K562 (cell line): Measurements from ENCODE around the gene PITPNM3. TPM values are rescaled to one million over a fixed set of nuclear protein-coding genes. Genes with fewer than 3 reads are reported as not detected.

Experiments
- ATAC-seq: fragments of 200-7000 bp; cut with Tn5 transposase; 3 replicates; pipeline ENCODE4 v1.9.1; 2020; ENCODE audit warnings: moderate library complexity
- BruUV-seq: library from RNA; stranded (reverse); fragments of 400-500 nt; replicated peaks from 2 replicates; lab custom pipeline; 2021; lab: Mats Ljungman, UMichigan
- CTCF ChIA-PET: fragments of 300-600 bp; formaldehyde crosslinking; extraction: SDS; loops from one replicate; lab custom pipeline; 2021; ENCODE audit warnings: low intra/inter-chr PET ratio; lab: Yijun Ruan, JAX
- POLR2A ChIA-PET: fragments of 300-600, 350-650 bp; sonication (Branson Sonifier 250); formaldehyde crosslinking; extraction: SDS; loops from one replicate; lab custom pipeline; 2021; ENCODE audit warnings: antibody characterized with exemption, inconsistent platforms; lab: Yijun Ruan, JAX
- DNase-seq, 4 experiments: peaks; one replicate each; pipeline versions ENCODE4 v3.0.0 to v3.0.0-alpha.2; 2011 to 2018; ENCODE audit warnings: low spot score in 3 of 4, mixed read lengths in 3 of 4; ENCODE audit errors: extremely low read depth in 1 of 4
- FAIRE-seq: peaks from 2 replicates; lab custom pipeline; 2011; peaks lifted over from hg19 to GRCh38; lab: Jason Lieb, UNC
- H2AFZ ChIP-seq: 2 replicates; pipeline ENCODE4 v1.6.0; 2011; ENCODE audit warnings: low read depth, low read length, control low read depth, inconsistent platforms
- H3K27ac ChIP-seq: fragments of 200-600 bp; 3 replicates; pipeline ENCODE4 v1.8.0; 2011; ENCODE audit warnings: low read depth, mild to moderate bottlenecking, control low read depth, inconsistent platforms, low read length, moderate library complexity, mixed read lengths; ENCODE audit errors: extremely low read depth
- H3K27me3 ChIP-seq, 2 experiments: fragments of 300-600 bp in 1 of 2; 2 replicates in 1 of 2; 3 replicates in 1 of 2; pipeline versions ENCODE4 v1.6.0 to v1.8.0; 2011; ENCODE audit warnings: inconsistent platforms in 2 of 2, low read length in 2 of 2, mild to moderate bottlenecking in 1 of 2, mixed read lengths in 1 of 2, moderate library complexity in 1 of 2; ENCODE audit not compliant: control insufficient read depth in 2 of 2, insufficient read depth in 2 of 2
- H3K36me3 ChIP-seq: fragments of 300-600 bp; 3 replicates; pipeline ENCODE4 v1.8.0; 2011; ENCODE audit warnings: mild to moderate bottlenecking, low read length, inconsistent platforms; ENCODE audit not compliant: control insufficient read depth, insufficient read depth
- H3K4me1 ChIP-seq, 2 experiments: fragments of 200-600 bp in 1 of 2; replicated peaks in 1 of 2; 2 replicates in 1 of 2; 3 replicates in 1 of 2; pipeline versions ENCODE4 v1.5.1 to v1.8.0; 2011; ENCODE audit warnings: inconsistent platforms in 2 of 2, low read length in 2 of 2, mild to moderate bottlenecking in 1 of 2, mixed read lengths in 1 of 2, moderate library complexity in 1 of 2; ENCODE audit not compliant: control insufficient read depth in 2 of 2, insufficient read depth in 2 of 2
- H3K4me2 ChIP-seq: 2 replicates; pipeline ENCODE4 v1.6.1; 2011; ENCODE audit warnings: low read length, control low read depth, inconsistent platforms, mixed read lengths; ENCODE audit not compliant: insufficient read depth
- H3K4me3 ChIP-seq: fragments of 200-600 bp; sonication (generic), shearing (Covaris generic); 2 replicates; pipeline ENCODE4 v1.5.1; 2016; ENCODE audit warnings: control low read depth, inconsistent platforms
- H3K79me2 ChIP-seq: fragments of 200-600 bp; 3 replicates; pipeline ENCODE4 v1.8.0; 2011; ENCODE audit warnings: low read length, inconsistent platforms; ENCODE audit not compliant: control insufficient read depth, insufficient read depth
- H3K9ac ChIP-seq, 2 experiments: 2 replicates each; pipeline versions ENCODE4 v1.6.0 to v1.6.1; 2011; ENCODE audit warnings: low read depth in 2 of 2, low read length in 2 of 2, control low read depth in 1 of 2, inconsistent platforms in 1 of 2, mild to moderate bottlenecking in 1 of 2, mixed read lengths in 1 of 2; ENCODE audit not compliant: insufficient read depth in 1 of 2
- H3K9me1 ChIP-seq: one replicate; pipeline ENCODE4 v1.6.0; 2011; ENCODE audit warnings: inconsistent platforms, mild to moderate bottlenecking, low read length, moderate library complexity; ENCODE audit not compliant: control insufficient read depth, insufficient read depth
- H3K9me3 ChIP-seq: replicated peaks from 2 replicates; pipeline ENCODE4 v1.5.1; 2011; ENCODE audit warnings: low read depth, low read length, inconsistent platforms; ENCODE audit not compliant: control insufficient read depth, insufficient read depth
- H4K20me1 ChIP-seq: replicated peaks from 2 replicates; pipeline ENCODE4 v1.6.1; 2011; ENCODE audit warnings: low read length, inconsistent platforms, mixed read lengths; ENCODE audit not compliant: control insufficient read depth, insufficient read depth
- BRD9 ChIP-seq: fragments of 450-650 bp; IDR thresholded peaks from 2 replicates; pipeline ENCODE4 v1.6.1; 2018; ENCODE audit warnings: low read depth; ENCODE audit not compliant: partially characterized antibody
- CREM ChIP-seq: IDR thresholded peaks from 2 replicates; pipeline ENCODE4 v1.6.1; 2014; ENCODE audit warnings: antibody characterized with exemption, low read depth
- ESRRA ChIP-seq: fragments of 450-650 bp; IDR thresholded peaks from 2 replicates; pipeline ENCODE4 v1.6.1; 2014; ENCODE audit warnings: low read depth, mild to moderate bottlenecking, moderate library complexity, borderline replicate concordance
- FOSL1 ChIP-seq: fragments of 200-800 bp; sonication (Bioruptor generic); conservative IDR thresholded peaks from 2 replicates; pipeline ENCODE4 v1.6.1; 2016; ENCODE audit warnings: missing genetic modification characterization, missing compliant biosample characterization
- HDAC1 ChIP-seq, 2 experiments: fragments of 450-650 bp; IDR thresholded peaks; 2 replicates each; pipeline ENCODE4 v1.6.1; 2016 to 2017; ENCODE audit warnings: inconsistent platforms in 1 of 2, mild to moderate bottlenecking in 1 of 2, moderate library complexity in 1 of 2
- HDAC2 ChIP-seq: fragments of 450-650 bp; IDR thresholded peaks from 2 replicates; pipeline ENCODE4 v1.6.1; 2016; ENCODE audit warnings: mild to moderate bottlenecking
- KHSRP ChIP-seq: fragments of 450-650 bp; IDR thresholded peaks from 2 replicates; pipeline ENCODE4 v1.6.1; 2017
- MYNN ChIP-seq, 2 experiments: sonication (generic); formaldehyde crosslinking in 1 of 2; IDR thresholded peaks; 2 replicates each; pipeline versions ENCODE4 v1.5.0 to v1.6.1; 2016 to 2020; ENCODE audit warnings: antibody characterized with exemption in 1 of 2, missing genetic modification reagents in 1 of 2
- PKNOX1 ChIP-seq: fragments of 450-650 bp; IDR thresholded peaks from 2 replicates; pipeline ENCODE4 v1.6.1; 2016
- RFX1 ChIP-seq: fragments of 450-650 bp; IDR thresholded peaks from 2 replicates; pipeline ENCODE4 v1.6.1; 2016; ENCODE audit warnings: mild to moderate bottlenecking, moderate library complexity
- SAP30 ChIP-seq: fragments of 200-600 bp; sonication (generic); IDR thresholded peaks from 2 replicates; pipeline ENCODE4 v1.6.1; 2012; ENCODE audit warnings: borderline replicate concordance, low read depth, mild to moderate bottlenecking, moderate library complexity, low read length, control low read depth, inconsistent platforms; ENCODE audit not compliant: insufficient read depth, poor library complexity, severe bottlenecking
- SRSF3 ChIP-seq: fragments of 200-400 bp; formaldehyde crosslinking; IDR thresholded peaks from 2 replicates; pipeline ENCODE4 v1.6.1; 2016; ENCODE audit warnings: mild to moderate bottlenecking, low read length, moderate library complexity; ENCODE audit not compliant: insufficient read depth
- U2AF1 ChIP-seq: fragments of 200-400 bp; formaldehyde crosslinking; optimal IDR thresholded peaks from 2 replicates; pipeline ENCODE3; 2017; ENCODE audit warnings: mild to moderate bottlenecking, low read depth, low read length, moderate library complexity
- ZNF133 ChIP-seq: fragments of 250-450 bp; sonication (Bioruptor Pico); IDR thresholded peaks from 2 replicates; pipeline ENCODE4 v1.4.0; 2020; ENCODE audit warnings: mild to moderate bottlenecking
- WGBS: fragments of 100-300 bp; shearing (Covaris generic); methylation state at CpG from one replicate; pipeline ENCODE4 v1.1.6; 2016; ENCODE audit warnings: low coverage, mixed read lengths; ENCODE audit not compliant: insufficient coverage; ENCODE audit errors: missing lambda C conversion rate; 5-methylcytosine and 5-hydroxymethylcytosine counted together
- in situ Hi-C: fragments of 300-500 bp; cut with MboI; formaldehyde crosslinking; loops from 4 replicates; pipeline ENCODE4 v1.15.0; 2018; ENCODE audit warnings: inconsistent platforms, mixed read lengths
- intact Hi-C: fragments of 100-400 bp; cut with micrococcal nuclease; formaldehyde crosslinking; loops from 2 replicates; pipeline ENCODE4 v1.14.2; 2022
- polyA plus RNA-seq, 8 experiments: library from polyadenylated mRNA; depleted of rRNA in 4 of 8; stranded (reverse) in 5 of 8; unstranded in 3 of 8; fragments of >200 nt; fragmentation: Nextera tagmentation in 2 of 8; fragmentation: Illumina TruSeq in 1 of 8; extraction: Ambion mirVana in 2 of 8; extraction: Trizol in 1 of 8; gene quantifications; 2 replicates each; pipeline versions ENCODE4 v1.2.1 to v1.2.3, GENCODE V29; 2011 to 2014; ENCODE audit warnings: inconsistent platforms in 1 of 8, missing spikeins in 1 of 8
- total RNA-seq, 7 experiments: library from RNA; depleted of rRNA in 6 of 7; stranded (reverse); fragments of >200 nt in 6 of 7; fragmentation: Illumina TruSeq in 2 of 7; extraction: Trizol in 2 of 7; gene quantifications; 2 replicates each; pipeline versions ENCODE4 v1.2.1 to v1.2.3, GENCODE V29; 2011 to 2021; ENCODE audit warnings: low replicate concordance in 1 of 7
- TF ChIP-seq, protein P1 (sequence below): fragments of 450-650 bp; IDR thresholded peaks from 2 replicates; pipeline ENCODE4 v1.6.1; 2018; ENCODE audit warnings: mild to moderate bottlenecking, low read depth; ENCODE audit not compliant: partially characterized antibody
- TF ChIP-seq, protein P2 (sequence below): sonication (generic); IDR thresholded peaks from 2 replicates; pipeline ENCODE4 v1.6.1; 2016
- TF ChIP-seq, protein P3 (sequence below): fragments of 450-650 bp; IDR thresholded peaks from one replicate; pipeline ENCODE4 v1.6.1; 2018; ENCODE audit warnings: mild to moderate bottlenecking, moderate library complexity; ENCODE audit not compliant: partially characterized antibody

The PITPNM3 gene
- total and polyA plus RNA-seq, 9 of the 15 experiments (the other 6 are each of a cell fraction or from before 2014, with no cell fraction given): 0.14 to 0.38 (median 0.22) TPM; not detected in 2

DNA sequence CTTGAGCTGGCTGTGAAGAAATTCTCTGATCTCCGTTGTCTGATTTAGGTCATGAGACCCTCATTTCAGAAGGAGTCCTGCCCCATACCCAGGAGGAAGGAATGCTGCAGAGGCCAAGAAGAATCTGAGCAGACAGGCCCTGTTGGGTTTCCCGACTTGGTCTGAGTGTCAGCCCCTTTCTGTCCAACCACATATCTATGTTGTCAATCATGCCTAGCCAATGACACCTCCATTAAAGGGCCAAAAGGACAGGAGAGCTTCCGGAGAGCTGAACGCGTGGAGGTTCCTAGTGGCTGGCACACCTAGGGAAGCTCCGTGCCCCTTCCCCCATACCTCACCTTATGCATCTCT, 74.3 kb downstream of the PITPNM3 start:
- FAIRE-seq (no peak), ATAC-seq (no peak), DNase-seq (no peak)
- Histone ChIP-seq H3K27me3 (peaks cover 8 to 29% of the 10 kb centered on the region in 2 experiments; a peak in 3 of 5 replicates), H3K4me1 (no peaks in the 10 kb centered on the region; a peak in 1 of 5 replicates), H2AFZ (no peak overlapping the region), H3K27ac (no peak overlapping the region), H3K9ac (no peak overlapping the region), H3K9me1 (no peaks in the 10 kb centered on the region), H3K4me2 (no peak overlapping the region), H3K36me3 (no peaks in the 10 kb centered on the region), H3K4me3 (no peak overlapping the region), H3K79me2 (no peaks in the 10 kb centered on the region), H3K9me3 (no peaks in the 10 kb centered on the region), H4K20me1 (0 out of 2 replicates have a peak, but pooled peaks cover 1% of the 10 kb centered on the region)
- WGBS: 21% methylated on average over 5 of the region's 6 CpGs
- POLR2A ChIA-PET: no interaction called here
- BruUV-seq: no TSS peak
- intact Hi-C loops: no loop called here
- in situ Hi-C loops: no loop called here
- CTCF ChIA-PET: no interaction called here
- TF ChIP-seq, protein P1, sequence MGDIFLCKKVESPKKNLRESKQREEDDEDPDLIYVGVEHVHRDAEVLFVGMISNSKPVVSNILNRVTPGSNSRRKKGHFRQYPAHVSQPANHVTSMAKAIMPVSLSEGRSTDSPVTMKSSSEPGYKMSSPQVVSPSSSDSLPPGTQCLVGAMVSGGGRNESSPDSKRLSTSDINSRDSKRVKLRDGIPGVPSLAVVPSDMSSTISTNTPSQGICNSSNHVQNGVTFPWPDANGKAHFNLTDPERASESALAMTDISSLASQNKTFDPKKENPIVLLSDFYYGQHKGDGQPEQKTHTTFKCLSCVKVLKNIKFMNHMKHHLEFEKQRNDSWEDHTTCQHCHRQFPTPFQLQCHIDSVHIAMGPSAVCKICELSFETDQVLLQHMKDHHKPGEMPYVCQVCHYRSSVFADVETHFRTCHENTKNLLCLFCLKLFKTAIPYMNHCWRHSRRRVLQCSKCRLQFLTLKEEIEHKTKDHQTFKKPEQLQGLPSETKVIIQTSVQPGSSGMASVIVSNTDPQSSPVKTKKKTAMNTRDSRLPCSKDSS: no peak
- TF ChIP-seq ZNF133 (CRISPR knock-in tag) (no peak), HDAC2 (no peak), PKNOX1 (no peak), SAP30 (no peak), CREM (no peak), U2AF1 (no peak), HDAC1 (IDR thresholded peaks at IDR 0.05) (no peak), ESRRA (no peak), FOSL1 (no peak), SRSF3 (no peak), MYNN (IDR thresholded peaks at IDR 0.05) (no peak), MYNN (CRISPR knock-in tag; IDR thresholded peaks at IDR 0.05) (no peak), RFX1 (no peak), KHSRP (no peak), BRD9 (no peak)
- TF ChIP-seq, protein P2, sequence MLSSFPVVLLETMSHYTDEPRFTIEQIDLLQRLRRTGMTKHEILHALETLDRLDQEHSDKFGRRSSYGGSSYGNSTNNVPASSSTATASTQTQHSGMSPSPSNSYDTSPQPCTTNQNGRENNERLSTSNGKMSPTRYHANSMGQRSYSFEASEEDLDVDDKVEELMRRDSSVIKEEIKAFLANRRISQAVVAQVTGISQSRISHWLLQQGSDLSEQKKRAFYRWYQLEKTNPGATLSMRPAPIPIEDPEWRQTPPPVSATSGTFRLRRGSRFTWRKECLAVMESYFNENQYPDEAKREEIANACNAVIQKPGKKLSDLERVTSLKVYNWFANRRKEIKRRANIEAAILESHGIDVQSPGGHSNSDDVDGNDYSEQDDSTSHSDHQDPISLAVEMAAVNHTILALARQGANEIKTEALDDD: no peak
- TF ChIP-seq, protein P3, sequence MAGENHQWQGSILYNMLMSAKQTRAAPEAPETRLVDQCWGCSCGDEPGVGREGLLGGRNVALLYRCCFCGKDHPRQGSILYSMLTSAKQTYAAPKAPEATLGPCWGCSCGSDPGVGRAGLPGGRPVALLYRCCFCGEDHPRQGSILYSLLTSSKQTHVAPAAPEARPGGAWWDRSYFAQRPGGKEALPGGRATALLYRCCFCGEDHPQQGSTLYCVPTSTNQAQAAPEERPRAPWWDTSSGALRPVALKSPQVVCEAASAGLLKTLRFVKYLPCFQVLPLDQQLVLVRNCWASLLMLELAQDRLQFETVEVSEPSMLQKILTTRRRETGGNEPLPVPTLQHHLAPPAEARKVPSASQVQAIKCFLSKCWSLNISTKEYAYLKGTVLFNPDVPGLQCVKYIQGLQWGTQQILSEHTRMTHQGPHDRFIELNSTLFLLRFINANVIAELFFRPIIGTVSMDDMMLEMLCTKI: no peak
